Mesodermal cell (in vitro differentiated cells): ENCODE data around the gene CDH11.
A peak's percentile ranks its signal among the peaks of the same experiment; 100 is the strongest.

ENCODE experiments used
- H3K27ac ChIP-seq: 2 replicates; pipeline ENCODE4 v1.7.0; 2013; ENCODE audit warnings: mild to moderate bottlenecking, low read depth, low read length, moderate library complexity; ENCODE audit not compliant: severe bottlenecking
- H3K36me3 ChIP-seq: 2 replicates; pipeline ENCODE4 v1.7.1; 2013; ENCODE audit warnings: mild to moderate bottlenecking, low read length, moderate library complexity; ENCODE audit not compliant: control insufficient read depth, insufficient read depth
- H3K4me1 ChIP-seq: one replicate; pipeline ENCODE4 v1.7.1; 2013; ENCODE audit warnings: mild to moderate bottlenecking, low read length; ENCODE audit not compliant: insufficient read depth, control insufficient read depth, poor library complexity, severe bottlenecking
- H3K4me3 ChIP-seq: 2 replicates; pipeline ENCODE4 v1.7.0; 2013; ENCODE audit warnings: low read length, control low read depth, mild to moderate bottlenecking; ENCODE audit not compliant: insufficient read depth, poor library complexity, severe bottlenecking; ENCODE audit errors: extremely low read depth
- H3K9me3 ChIP-seq: 2 replicates; pipeline ENCODE4 v1.7.1; 2013; ENCODE audit warnings: mild to moderate bottlenecking, low read length, moderate library complexity; ENCODE audit not compliant: control insufficient read depth
- WGBS, 2 experiments: methylation state at CpG; one replicate each; pipeline ENCODE4 v1.1.5; 2013; ENCODE audit warnings: missing lambda C conversion rate in 2 of 2; ENCODE audit not compliant: insufficient coverage in 2 of 2; 5-methylcytosine and 5-hydroxymethylcytosine counted together

The CDH11 gene

GRCh38 chr16:65059406-65059980 lies 62.4 kb downstream of the CDH11 start:
- peaks cover 68% of the 10 kb centered on the region for H3K36me3 ChIP-seq
- WGBS, 2 experiments: 85 to 93% methylated on average over 12 to 15 of the region's 15 CpGs

GRCh38 chr16:65057184-65057583 lies 64.7 kb downstream of the CDH11 start:
- Histone ChIP-seq H3K4me1 (peaks cover 4% of the 10 kb centered on the region), H3K9me3 (no peaks in the 10 kb centered on the region), H3K4me3 (no peak overlapping the region), H3K36me3 (peaks cover 76% of the 10 kb centered on the region), H3K27ac (no peak overlapping the region)
- 100% methylated on average over 2 of the region's 3 CpGs for WGBS, 2 experiments

More at GRCh38 chr16:65059406-65059980, 62.4 kb downstream of the CDH11 start:
- peak overlapping the region; percentile 52 for H3K27ac ChIP-seq
- no peaks in the 10 kb centered on the region for H3K9me3 ChIP-seq
- H3K4me3 ChIP-seq: no peak overlapping the region
- H3K4me1 ChIP-seq: peaks cover 4% of the 10 kb centered on the region

GRCh38 chr16:65054457-65054856 lies 67.4 kb downstream of the CDH11 start:
- Histone ChIP-seq H3K9me3 (no peaks in the 10 kb centered on the region), H3K36me3 (peaks cover 94% of the 10 kb centered on the region), H3K4me3 (no peak overlapping the region), H3K27ac (no peak overlapping the region), H3K4me1 (no peaks in the 10 kb centered on the region)
- WGBS, 2 experiments: no CpG with 5 or more reads among the region's 1 CpG

- Histone ChIP-seq H3K4me1 (no peaks in the 10 kb centered on the region), H3K27ac (no peak overlapping the region)
- 81 to 90% methylated on average over 1 to 3 of the region's 3 CpGs for WGBS, 2 experiments
These were observed 72.2 kb downstream of the CDH11 start for GRCh38 chr16:65049679-65050078.

GRCh38 chr16:65045961-65046360 lies 75.9 kb downstream of the CDH11 start:
- Histone ChIP-seq H3K36me3 (peaks cover 91% of the 10 kb centered on the region), H3K4me3 (no peak overlapping the region), H3K27ac (no peak overlapping the region), H3K4me1 (no peaks in the 10 kb centered on the region), H3K9me3 (no peaks in the 10 kb centered on the region)
- 95% methylated on average over 6 to 7 of the region's 7 CpGs for WGBS, 2 experiments

More at GRCh38 chr16:65049679-65050078, 72.2 kb downstream of the CDH11 start:
- Histone ChIP-seq H3K4me3 (no peak overlapping the region), H3K9me3 (no peaks in the 10 kb centered on the region), H3K36me3 (peaks cover 90% of the 10 kb centered on the region)

- Histone ChIP-seq H3K36me3 (peaks cover 85% of the 10 kb centered on the region), H3K27ac (no peak overlapping the region), H3K4me1 (no peaks in the 10 kb centered on the region), H3K9me3 (no peaks in the 10 kb centered on the region), H3K4me3 (no peak overlapping the region)
- 79 to 100% methylated on average over 1 to 2 of the region's 5 CpGs for WGBS, 2 experiments
These were observed 77.0 kb downstream of the CDH11 start for GRCh38 chr16:65044873-65045272.

- WGBS, 2 experiments: 93 to 100% methylated on average over 1 to 2 of the region's 2 CpGs
- Histone ChIP-seq H3K4me3 (no peak overlapping the region), H3K9me3 (no peaks in the 10 kb centered on the region), H3K27ac (no peak overlapping the region), H3K36me3 (peaks cover 79% of the 10 kb centered on the region), H3K4me1 (no peaks in the 10 kb centered on the region)
These were observed 77.8 kb downstream of the CDH11 start for GRCh38 chr16:65044026-65044425.

- WGBS, 2 experiments: 93 to 98% methylated on average over 3 to 4 of the region's 4 CpGs
These were observed 79.2 kb downstream of the CDH11 start for GRCh38 chr16:65042438-65043365.

GRCh38 chr16:65041667-65042066 lies 80.2 kb downstream of the CDH11 start:
- no peak overlapping the region for H3K27ac ChIP-seq
- no peaks in the 10 kb centered on the region for H3K9me3 ChIP-seq
- no peak overlapping the region for H3K4me3 ChIP-seq
- H3K4me1 ChIP-seq: no peaks in the 10 kb centered on the region
- peaks cover 80% of the 10 kb centered on the region for H3K36me3 ChIP-seq
- WGBS, 2 experiments: 85 to 94% methylated on average over 3 to 5 of the region's 5 CpGs

More at GRCh38 chr16:65042438-65043365, 79.2 kb downstream of the CDH11 start:
- H3K27ac ChIP-seq: no peak overlapping the region
- H3K4me3 ChIP-seq: no peak overlapping the region
- H3K36me3 ChIP-seq: peaks cover 79% of the 10 kb centered on the region
- no peaks in the 10 kb centered on the region for H3K9me3 ChIP-seq
- no peaks in the 10 kb centered on the region for H3K4me1 ChIP-seq

GRCh38 chr16:65038100-65038499 lies 83.8 kb downstream of the CDH11 start:
- WGBS, 2 experiments: 41 to 52% methylated on average over 6 of the region's 9 CpGs

More at GRCh38 chr16:65038100-65038499, 83.8 kb downstream of the CDH11 start:
- no peaks in the 10 kb centered on the region for H3K9me3 ChIP-seq
- H3K36me3 ChIP-seq: peaks cover 83% of the 10 kb centered on the region
- peak overlapping the region; percentile 58 for H3K27ac ChIP-seq
- H3K4me1 ChIP-seq: no peaks in the 10 kb centered on the region
- H3K4me3 ChIP-seq: no peak overlapping the region
